Stimulated activated naive B cell treated with anti-CD40 and anti-IgM and Interleukin-4, amounts not matched to agents 10 μg/mL and 1 μg/mL and 100 μg/mL, for 72 hours (primary cell): Measurements from ENCODE around the gene ST7L.

ENCODE experiments used
- ATAC-seq, 2 donors: fragments of 150-1000 bp; cut with Tn5 transposase; replicated peaks; 2 replicates each; pipeline ENCODE4 v1.10.0; 2021; ENCODE audit warnings: moderate library complexity in 1 of 2
- DNase-seq: peaks from one replicate; pipeline ENCODE4 v3.0.0; 2021
- H3K27ac Mint-ChIP-seq: one replicate; pipeline ENCODE4 v1.8.0; 2022; ENCODE audit warnings: mild to moderate bottlenecking, mixed read lengths
- H3K27me3 Mint-ChIP-seq, 2 donors: one replicate each; pipeline ENCODE4 v1.8.0; 2022; ENCODE audit warnings: mixed read lengths in 2 of 2
- H3K36me3 Mint-ChIP-seq, 2 donors: one replicate each; pipeline ENCODE4 v1.8.0; 2022; ENCODE audit warnings: mixed read lengths in 2 of 2, mild to moderate bottlenecking in 1 of 2
- H3K4me1 Mint-ChIP-seq, 2 donors: one replicate each; pipeline ENCODE4 v1.8.0; 2022; ENCODE audit warnings: mixed read lengths in 2 of 2, mild to moderate bottlenecking in 1 of 2
- H3K4me3 Mint-ChIP-seq, 2 donors: one replicate each; pipeline ENCODE4 v1.8.0; 2022; ENCODE audit warnings: mild to moderate bottlenecking in 2 of 2, mixed read lengths in 2 of 2, moderate library complexity in 1 of 2
- H3K9me3 Mint-ChIP-seq, 2 donors: one replicate each; pipeline ENCODE4 v1.8.0; 2022; ENCODE audit warnings: mixed read lengths in 2 of 2, mild to moderate bottlenecking in 1 of 2

Gene ST7L

GRCh38 chr1:112509660-112510178, 109.2 kb downstream of the ST7L start:
- H3K4me3 Mint-ChIP-seq: peak overlapping the region in 1 of 2 donors; percentile 82
- H3K36me3 Mint-ChIP-seq: no peaks in the 10 kb centered on the region
- no peak overlapping the region for H3K27ac Mint-ChIP-seq
- peaks cover 19 to 28% of the 10 kb centered on the region in 2 donors for H3K4me1 Mint-ChIP-seq
- DNase-seq (no peak), ATAC-seq (no peak)
- H3K27me3 Mint-ChIP-seq: peaks cover 13 to 41% of the 10 kb centered on the region in 2 donors
- H3K9me3 Mint-ChIP-seq: no peaks in the 10 kb centered on the region

GRCh38 chr1:112509005-112509659, 109.8 kb downstream of the ST7L start:
- peak; percentile 33 for ATAC-seq
- Mint-ChIP-seq H3K36me3 (no peaks in the 10 kb centered on the region), H3K9me3 (no peaks in the 10 kb centered on the region), H3K27ac (no peak overlapping the region), H3K4me3 (peak overlapping the region; percentile 51 to 82), H3K4me1 (peaks cover 19 to 28% of the 10 kb centered on the region in 2 donors), H3K27me3 (peaks cover 18 to 47% of the 10 kb centered on the region in 2 donors)
- DNase-seq: no peak

- Mint-ChIP-seq H3K27ac (no peak within 1 kb of the TSS), H3K4me1 (peaks cover 22 to 28% of the 10 kb centered on the region in 2 donors), H3K4me3 (peak within 1 kb of the TSS; percentile 82), H3K36me3 (no peaks in the 10 kb centered on the region), H3K27me3 (peaks cover 22 to 54% of the 10 kb centered on the region in 2 donors), H3K9me3 (no peaks in the 10 kb centered on the region)
- ATAC-seq (peak; percentile 74 to 75), DNase-seq (no peak)
Measured at GRCh38 chr1:112508278-112509004, 110.5 kb downstream of the ST7L start, which contains the start of gene WNT2B. TSS of gene WNT2B (plus strand) at chr1:112508965. CDS start at chr1:112509263, 298 bp downstream.

GRCh38 chr1:112507921-112508277, 111.0 kb downstream of the ST7L start:
- DNase-seq (no peak), ATAC-seq (peak in 1 of 2 donors; percentile 34)
- Mint-ChIP-seq H3K36me3 (no peaks in the 10 kb centered on the region), H3K4me3 (peak overlapping the region; percentile 82), H3K27me3 (peaks cover 28 to 60% of the 10 kb centered on the region in 2 donors), H3K27ac (no peak overlapping the region), H3K4me1 (peaks cover 24 to 28% of the 10 kb centered on the region in 2 donors), H3K9me3 (no peaks in the 10 kb centered on the region)

- H3K27ac Mint-ChIP-seq: no peak overlapping the region
- peaks cover 33 to 65% of the 10 kb centered on the region in 2 donors for H3K27me3 Mint-ChIP-seq
- H3K4me3 Mint-ChIP-seq: peak overlapping the region; percentile 82
- no peak for DNase-seq
- no peaks in the 10 kb centered on the region for H3K36me3 Mint-ChIP-seq
- H3K9me3 Mint-ChIP-seq: no peaks in the 10 kb centered on the region
- ATAC-seq: no peak
- H3K4me1 Mint-ChIP-seq: peaks cover 29 to 32% of the 10 kb centered on the region in 2 donors
Measured at GRCh38 chr1:112507336-112507735, 111.6 kb downstream of the ST7L start.

GRCh38 chr1:112506731-112507130, 112.2 kb downstream of the ST7L start:
- Mint-ChIP-seq H3K27me3 (peaks cover 35 to 67% of the 10 kb centered on the region in 2 donors), H3K36me3 (no peaks in the 10 kb centered on the region), H3K9me3 (no peaks in the 10 kb centered on the region), H3K4me1 (peaks cover 29 to 34% of the 10 kb centered on the region in 2 donors), H3K27ac (no peak overlapping the region), H3K4me3 (no peak overlapping the region)
- ATAC-seq (no peak), DNase-seq (no peak)

- peaks cover 29 to 34% of the 10 kb centered on the region in 2 donors for H3K4me1 Mint-ChIP-seq
- H3K27me3 Mint-ChIP-seq: peaks cover 35 to 70% of the 10 kb centered on the region in 2 donors
- H3K36me3 Mint-ChIP-seq: no peaks in the 10 kb centered on the region
- no peak for ATAC-seq
- DNase-seq: no peak
- no peaks in the 10 kb centered on the region for H3K9me3 Mint-ChIP-seq
- no peak overlapping the region for H3K4me3 Mint-ChIP-seq
- H3K27ac Mint-ChIP-seq: no peak overlapping the region
Measured at GRCh38 chr1:112506306-112506705, 112.6 kb downstream of the ST7L start.

GRCh38 chr1:112505878-112506277, 113.1 kb downstream of the ST7L start:
- no peak for ATAC-seq
- no peak overlapping the region for H3K27ac Mint-ChIP-seq
- no peak for DNase-seq
- peaks cover 29 to 34% of the 10 kb centered on the region in 2 donors for H3K4me1 Mint-ChIP-seq
- no peaks in the 10 kb centered on the region for H3K9me3 Mint-ChIP-seq
- H3K36me3 Mint-ChIP-seq: no peaks in the 10 kb centered on the region
- H3K27me3 Mint-ChIP-seq: peaks cover 35 to 74% of the 10 kb centered on the region in 2 donors
- no peak overlapping the region for H3K4me3 Mint-ChIP-seq

GRCh38 chr1:112505400-112505785, 113.5 kb downstream of the ST7L start:
- H3K36me3 Mint-ChIP-seq: no peaks in the 10 kb centered on the region
- H3K9me3 Mint-ChIP-seq: no peaks in the 10 kb centered on the region
- H3K27ac Mint-ChIP-seq: no peak overlapping the region
- ATAC-seq (no peak), DNase-seq (no peak)
- peaks cover 34 to 70% of the 10 kb centered on the region in 2 donors for H3K27me3 Mint-ChIP-seq
- H3K4me3 Mint-ChIP-seq: no peak overlapping the region
- H3K4me1 Mint-ChIP-seq: peaks cover 29 to 34% of the 10 kb centered on the region in 2 donors

- Mint-ChIP-seq H3K36me3 (no peaks in the 10 kb centered on the region), H3K27ac (no peak overlapping the region), H3K27me3 (peaks cover 30 to 66% of the 10 kb centered on the region in 2 donors), H3K9me3 (no peaks in the 10 kb centered on the region), H3K4me1 (peaks cover 29 to 34% of the 10 kb centered on the region in 2 donors), H3K4me3 (no peak overlapping the region)
- ATAC-seq (no peak), DNase-seq (no peak)
Measured at GRCh38 chr1:112504661-112505399, 114.1 kb downstream of the ST7L start.

- no peak for ATAC-seq
- peaks cover 36 to 65% of the 10 kb centered on the region in 2 donors for H3K27me3 Mint-ChIP-seq
- H3K9me3 Mint-ChIP-seq: no peaks in the 10 kb centered on the region
- no peaks in the 10 kb centered on the region for H3K36me3 Mint-ChIP-seq
- no peak overlapping the region for H3K27ac Mint-ChIP-seq
- no peak overlapping the region for H3K4me3 Mint-ChIP-seq
- H3K4me1 Mint-ChIP-seq: peaks cover 29 to 34% of the 10 kb centered on the region in 2 donors
- no peak for DNase-seq
Measured at GRCh38 chr1:112504001-112504660, 114.8 kb downstream of the ST7L start.

- Mint-ChIP-seq H3K4me3 (no peak overlapping the region), H3K27ac (no peak overlapping the region), H3K27me3 (peaks cover 49 to 69% of the 10 kb centered on the region in 2 donors), H3K9me3 (no peaks in the 10 kb centered on the region), H3K4me1 (peaks cover 24 to 26% of the 10 kb centered on the region in 2 donors), H3K36me3 (no peaks in the 10 kb centered on the region)
- ATAC-seq (no peak), DNase-seq (no peak)
Measured at GRCh38 chr1:112502826-112503225, 116.1 kb downstream of the ST7L start.

GRCh38 chr1:112501810-112502641, 116.9 kb downstream of the ST7L start:
- no peaks in the 10 kb centered on the region for H3K36me3 Mint-ChIP-seq
- DNase-seq (peak; percentile 33), ATAC-seq (peak; percentile 68 to 73)
- no peaks in the 10 kb centered on the region for H3K9me3 Mint-ChIP-seq
- peaks cover 55 to 69% of the 10 kb centered on the region in 2 donors for H3K27me3 Mint-ChIP-seq
- peaks cover 22 to 23% of the 10 kb centered on the region in 2 donors for H3K4me1 Mint-ChIP-seq
- H3K27ac Mint-ChIP-seq: no peak overlapping the region
- peak overlapping the region; percentile 77 to 79 for H3K4me3 Mint-ChIP-seq
